DND-41 (cell line): ENCODE data around the gene BMPR2.

Experiments
- ATAC-seq: fragments of 200-7000 bp; cut with Tn5 transposase; 3 replicates; pipeline ENCODE4 v1.9.1; 2021; ENCODE audit warnings: low read depth; ENCODE audit not compliant: insufficient read depth
- DNase-seq: peaks from one replicate; pipeline ENCODE4 v3.0.0-alpha.2; 2020
- H2AFZ ChIP-seq: 2 replicates; pipeline ENCODE4 v1.6.0; 2012; ENCODE audit warnings: low read depth, low read length
- H3K27ac ChIP-seq: 2 replicates; pipeline ENCODE4 v1.5.1; 2012; ENCODE audit warnings: low read length, inconsistent platforms
- H3K27me3 ChIP-seq: fragments of 200-600 bp; sonication (generic); 2 replicates; pipeline ENCODE4 v1.6.0; 2012; ENCODE audit warnings: low read length, mild to moderate bottlenecking, inconsistent platforms; ENCODE audit not compliant: insufficient read depth, poor library complexity
- H3K36me3 ChIP-seq: 2 replicates; pipeline ENCODE4 v1.5.1; 2012; ENCODE audit warnings: low read length, inconsistent platforms; ENCODE audit not compliant: insufficient read depth
- H3K4me1 ChIP-seq: 2 replicates; pipeline ENCODE4 v1.5.1; 2012; ENCODE audit warnings: mild to moderate bottlenecking, low read length; ENCODE audit not compliant: insufficient read depth
- H3K4me2 ChIP-seq: 2 replicates; pipeline ENCODE4 v1.6.0; 2012; ENCODE audit warnings: mild to moderate bottlenecking, moderate library complexity, low read length, inconsistent platforms; ENCODE audit not compliant: insufficient read depth
- H3K4me3 ChIP-seq, 2 experiments: fragments of 200-600 bp in 1 of 2; shearing (Covaris generic) in 1 of 2; 2 replicates each; pipeline ENCODE4 v1.5.1; 2012 to 2016; ENCODE audit warnings: inconsistent platforms in 2 of 2, low read length in 2 of 2, mild to moderate bottlenecking in 2 of 2, low read depth in 1 of 2, moderate library complexity in 1 of 2
- H3K79me2 ChIP-seq: 2 replicates; pipeline ENCODE4 v1.6.0; 2012; ENCODE audit warnings: low read length, inconsistent platforms; ENCODE audit not compliant: insufficient read depth
- H3K9ac ChIP-seq: 2 replicates; pipeline ENCODE4 v1.6.0; 2012; ENCODE audit warnings: low read depth, mild to moderate bottlenecking, inconsistent platforms, low read length, moderate library complexity
- H3K9me3 ChIP-seq: 2 replicates; pipeline ENCODE4 v1.5.1; 2012; ENCODE audit warnings: low read length, moderate library complexity, mild to moderate bottlenecking, inconsistent platforms; ENCODE audit not compliant: insufficient read depth, severe bottlenecking
- H4K20me1 ChIP-seq: 2 replicates; pipeline ENCODE4 v1.6.0; 2012; ENCODE audit warnings: low read length; ENCODE audit not compliant: insufficient read depth
- EZH2 ChIP-seq: IDR thresholded peaks from 3 replicates; pipeline ENCODE4 v1.6.1; 2012; ENCODE audit warnings: borderline replicate concordance, low read depth, mild to moderate bottlenecking, moderate library complexity, low read length, inconsistent platforms; ENCODE audit not compliant: severe bottlenecking
- TF ChIP-seq, protein P1 (sequence below): IDR thresholded peaks from 2 replicates; pipeline ENCODE4 v1.5.1; 2012; ENCODE audit warnings: borderline replicate concordance, low read length, moderate library complexity, mild to moderate bottlenecking; ENCODE audit not compliant: poor library complexity, severe bottlenecking; ENCODE audit errors: extremely low read depth

Gene BMPR2

DNA sequence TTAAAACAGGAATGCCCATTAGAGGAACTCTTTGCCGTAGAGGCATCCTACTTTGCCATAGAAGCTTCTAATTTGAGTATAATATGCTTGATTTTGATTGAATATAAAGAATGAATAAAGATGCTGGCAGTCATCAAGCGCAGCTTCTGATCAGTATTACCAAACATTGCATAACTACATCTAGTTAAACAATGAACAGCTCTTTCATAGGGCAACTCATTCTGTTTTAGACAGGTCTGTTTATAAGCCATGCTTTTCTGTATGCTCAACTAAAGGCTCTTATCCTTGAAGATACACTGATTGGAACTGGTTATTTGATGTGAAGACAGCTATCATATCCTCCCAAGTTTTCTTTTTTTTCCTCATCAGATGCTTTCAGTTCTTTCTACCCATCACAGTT lies 136.0 kb downstream of the BMPR2 start:
- Histone ChIP-seq H4K20me1 (no peaks in the 10 kb centered on the region), H3K79me2 (no peaks in the 10 kb centered on the region), H3K27me3 (no peaks in the 10 kb centered on the region), H3K9me3 (no peaks in the 10 kb centered on the region), H2AFZ (no peak overlapping the region), H3K36me3 (no peaks in the 10 kb centered on the region), H3K27ac (no peak overlapping the region), H3K4me1 (no peaks in the 10 kb centered on the region), H3K4me3 (no peak overlapping the region), H3K9ac (no peak overlapping the region), H3K4me2 (no peak overlapping the region)
- no peak for TF ChIP-seq EZH2
- TF ChIP-seq, protein P1, sequence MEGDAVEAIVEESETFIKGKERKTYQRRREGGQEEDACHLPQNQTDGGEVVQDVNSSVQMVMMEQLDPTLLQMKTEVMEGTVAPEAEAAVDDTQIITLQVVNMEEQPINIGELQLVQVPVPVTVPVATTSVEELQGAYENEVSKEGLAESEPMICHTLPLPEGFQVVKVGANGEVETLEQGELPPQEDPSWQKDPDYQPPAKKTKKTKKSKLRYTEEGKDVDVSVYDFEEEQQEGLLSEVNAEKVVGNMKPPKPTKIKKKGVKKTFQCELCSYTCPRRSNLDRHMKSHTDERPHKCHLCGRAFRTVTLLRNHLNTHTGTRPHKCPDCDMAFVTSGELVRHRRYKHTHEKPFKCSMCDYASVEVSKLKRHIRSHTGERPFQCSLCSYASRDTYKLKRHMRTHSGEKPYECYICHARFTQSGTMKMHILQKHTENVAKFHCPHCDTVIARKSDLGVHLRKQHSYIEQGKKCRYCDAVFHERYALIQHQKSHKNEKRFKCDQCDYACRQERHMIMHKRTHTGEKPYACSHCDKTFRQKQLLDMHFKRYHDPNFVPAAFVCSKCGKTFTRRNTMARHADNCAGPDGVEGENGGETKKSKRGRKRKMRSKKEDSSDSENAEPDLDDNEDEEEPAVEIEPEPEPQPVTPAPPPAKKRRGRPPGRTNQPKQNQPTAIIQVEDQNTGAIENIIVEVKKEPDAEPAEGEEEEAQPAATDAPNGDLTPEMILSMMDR: no peak
- DNase-seq (no peak), ATAC-seq (no peak)

DNA sequence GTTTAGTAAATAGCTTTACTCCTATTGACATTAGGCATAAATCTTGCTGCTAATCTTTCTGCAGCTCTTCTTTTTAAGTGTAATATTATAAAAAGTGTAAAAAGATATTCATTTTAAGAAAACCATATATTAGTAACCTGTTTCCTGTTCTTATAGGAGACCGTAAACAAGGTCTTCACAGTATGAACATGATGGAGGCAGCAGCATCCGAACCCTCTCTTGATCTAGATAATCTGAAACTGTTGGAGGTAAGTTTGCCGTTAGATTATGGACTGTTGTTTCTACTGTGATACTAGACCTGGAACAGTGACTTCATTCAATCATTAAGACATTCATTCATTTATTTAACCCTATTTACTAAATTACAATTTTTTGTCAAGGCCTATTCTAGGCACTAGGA lies 138.6 kb downstream of the BMPR2 start:
- no peak overlapping the region for H3K4me3 ChIP-seq
- no peaks in the 10 kb centered on the region; the same call in 1 of the 2 replicates for H3K36me3 ChIP-seq
- H3K27ac ChIP-seq: no peak overlapping the region
- DNase-seq (no peak), ATAC-seq (no peak)
- no peaks in the 10 kb centered on the region for H3K9me3 ChIP-seq
- H3K4me1 ChIP-seq: no peaks in the 10 kb centered on the region
- no peaks in the 10 kb centered on the region for H4K20me1 ChIP-seq
- no peaks in the 10 kb centered on the region for H3K79me2 ChIP-seq
- TF ChIP-seq EZH2: no peak
- TF ChIP-seq, protein P1: no peak
- H3K27me3 ChIP-seq: no peaks in the 10 kb centered on the region
- no peak overlapping the region for H2AFZ ChIP-seq
- no peak overlapping the region for H3K9ac ChIP-seq
- H3K4me2 ChIP-seq: no peak overlapping the region

DNA sequence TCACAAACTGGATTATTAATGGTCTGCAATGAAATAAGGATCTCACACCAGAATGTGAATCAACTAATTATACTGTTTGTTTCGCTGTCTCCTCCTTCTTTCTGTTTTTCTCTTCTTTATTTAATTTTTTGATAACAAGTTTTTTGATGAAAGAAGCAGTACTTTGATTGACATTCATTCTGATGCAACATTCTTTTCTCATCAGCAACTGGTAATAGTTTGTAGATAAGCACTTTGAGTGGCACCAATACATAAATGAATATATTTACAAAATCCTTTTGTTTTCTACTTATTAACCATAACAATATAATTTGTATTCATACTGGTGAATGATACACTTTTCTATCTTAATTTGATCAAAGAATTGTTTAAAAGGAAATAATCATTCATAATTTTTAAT lies 143.3 kb downstream of the BMPR2 start:
- no peak for TF ChIP-seq EZH2
- TF ChIP-seq, protein P1: no peak
- Histone ChIP-seq H3K79me2 (no peaks in the 10 kb centered on the region), H3K36me3 (peaks cover 8% of the 10 kb centered on the region; the same call in 1 of the 2 replicates), H3K9me3 (no peaks in the 10 kb centered on the region), H3K27me3 (no peaks in the 10 kb centered on the region), H3K27ac (no peak overlapping the region), H3K4me1 (no peaks in the 10 kb centered on the region), H3K4me3 (no peak overlapping the region), H3K4me2 (no peak overlapping the region), H4K20me1 (no peaks in the 10 kb centered on the region), H3K9ac (no peak overlapping the region), H2AFZ (no peak overlapping the region)
- ATAC-seq (no peak), DNase-seq (no peak)

DNA sequence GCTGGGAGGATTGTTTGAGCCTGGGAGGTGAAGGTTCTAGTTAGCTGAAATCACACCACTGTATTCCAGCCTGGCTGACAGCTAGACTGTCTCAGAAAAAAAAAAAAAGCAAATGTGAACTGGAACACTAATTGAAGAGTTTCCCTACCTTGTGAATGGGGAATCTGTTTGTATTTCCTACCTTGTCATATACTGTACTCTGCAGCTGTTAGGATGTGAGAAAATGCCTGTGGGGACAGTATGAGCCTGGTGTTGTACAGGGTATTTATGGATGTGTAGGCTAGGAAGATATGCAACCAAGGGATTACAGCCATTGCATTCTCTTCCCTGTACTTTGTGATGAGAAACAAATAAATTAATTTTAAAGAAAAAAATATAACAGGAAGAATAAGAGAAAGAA lies 145.3 kb downstream of the BMPR2 start:
- Histone ChIP-seq H3K9ac (no peak overlapping the region), H3K9me3 (no peaks in the 10 kb centered on the region), H2AFZ (no peak overlapping the region), H3K4me2 (no peak overlapping the region), H3K27me3 (no peaks in the 10 kb centered on the region), H4K20me1 (no peaks in the 10 kb centered on the region), H3K4me1 (no peaks in the 10 kb centered on the region), H3K36me3 (peaks cover 8% of the 10 kb centered on the region; the same call in 1 of the 2 replicates), H3K79me2 (no peaks in the 10 kb centered on the region), H3K4me3 (no peak overlapping the region), H3K27ac (no peak overlapping the region)
- no peak for TF ChIP-seq EZH2
- TF ChIP-seq, protein P1: no peak
- DNase-seq (no peak), ATAC-seq (no peak)
